ENCODE data around the gene GABBR2.

- TF ChIP-seq, protein P1, sequence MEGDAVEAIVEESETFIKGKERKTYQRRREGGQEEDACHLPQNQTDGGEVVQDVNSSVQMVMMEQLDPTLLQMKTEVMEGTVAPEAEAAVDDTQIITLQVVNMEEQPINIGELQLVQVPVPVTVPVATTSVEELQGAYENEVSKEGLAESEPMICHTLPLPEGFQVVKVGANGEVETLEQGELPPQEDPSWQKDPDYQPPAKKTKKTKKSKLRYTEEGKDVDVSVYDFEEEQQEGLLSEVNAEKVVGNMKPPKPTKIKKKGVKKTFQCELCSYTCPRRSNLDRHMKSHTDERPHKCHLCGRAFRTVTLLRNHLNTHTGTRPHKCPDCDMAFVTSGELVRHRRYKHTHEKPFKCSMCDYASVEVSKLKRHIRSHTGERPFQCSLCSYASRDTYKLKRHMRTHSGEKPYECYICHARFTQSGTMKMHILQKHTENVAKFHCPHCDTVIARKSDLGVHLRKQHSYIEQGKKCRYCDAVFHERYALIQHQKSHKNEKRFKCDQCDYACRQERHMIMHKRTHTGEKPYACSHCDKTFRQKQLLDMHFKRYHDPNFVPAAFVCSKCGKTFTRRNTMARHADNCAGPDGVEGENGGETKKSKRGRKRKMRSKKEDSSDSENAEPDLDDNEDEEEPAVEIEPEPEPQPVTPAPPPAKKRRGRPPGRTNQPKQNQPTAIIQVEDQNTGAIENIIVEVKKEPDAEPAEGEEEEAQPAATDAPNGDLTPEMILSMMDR (conservative IDR thresholded peaks at IDR 0.05): no peak
- TF ChIP-seq EZH2 (IDR thresholded peaks at IDR 0.05; ENCODE audit: low read depth): no peak
Measured at GRCh38 chr9:98380065-98380681, 328.6 kb downstream of the GABBR2 start.
